Measurements from ENCODE around the gene ARL11. TPM values are rescaled to one million over a fixed set of nuclear protein-coding genes. Genes with fewer than 3 reads are reported as not detected.

The ARL11 gene
- polyA plus RNA-seq, 1 donor from 2014 or later: not detected

DNA sequence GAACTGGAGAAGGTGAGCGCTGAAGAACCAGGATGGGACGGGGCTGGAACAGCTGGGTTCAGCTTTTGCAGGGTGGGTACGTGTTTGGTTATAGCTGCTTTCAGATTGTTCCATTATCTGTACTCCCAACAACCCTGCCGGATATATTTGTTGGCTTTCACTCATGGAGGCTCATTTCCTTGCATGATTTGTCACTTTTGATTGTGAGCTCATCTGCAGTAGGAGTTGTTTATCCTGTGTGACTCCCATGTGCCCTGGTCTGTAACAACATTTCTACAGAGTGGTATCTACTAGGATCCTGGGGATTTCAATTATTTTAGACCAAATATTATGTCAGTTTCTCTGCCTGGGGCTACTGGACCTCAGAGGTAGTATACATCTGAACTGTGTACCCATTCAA, 5.4 kb downstream of the ARL11 start:
- no peaks in the 10 kb centered on the region for H3F3A ChIP-seq (ENCODE audit: insufficient read depth, low read length, poor library complexity, severe bottlenecking)
- H3K36me3 ChIP-seq (ENCODE audit: insufficient read depth, low read length): no peaks in the 10 kb centered on the region
- no peaks in the 10 kb centered on the region for H3K9me3 ChIP-seq (ENCODE audit: low read length)
- no peak for TF ChIP-seq POLR2AphosphoS5 (IDR thresholded peaks at IDR 0.05)
- no peak for TF ChIP-seq EZH2 (IDR thresholded peaks at IDR 0.05; ENCODE audit: borderline replicate concordance, insufficient read depth, low read length, poor library complexity, severe bottlenecking)
- no peak for TF ChIP-seq TAF1 (IDR thresholded peaks at IDR 0.05; ENCODE audit: low read depth)
- TF ChIP-seq, protein P1, sequence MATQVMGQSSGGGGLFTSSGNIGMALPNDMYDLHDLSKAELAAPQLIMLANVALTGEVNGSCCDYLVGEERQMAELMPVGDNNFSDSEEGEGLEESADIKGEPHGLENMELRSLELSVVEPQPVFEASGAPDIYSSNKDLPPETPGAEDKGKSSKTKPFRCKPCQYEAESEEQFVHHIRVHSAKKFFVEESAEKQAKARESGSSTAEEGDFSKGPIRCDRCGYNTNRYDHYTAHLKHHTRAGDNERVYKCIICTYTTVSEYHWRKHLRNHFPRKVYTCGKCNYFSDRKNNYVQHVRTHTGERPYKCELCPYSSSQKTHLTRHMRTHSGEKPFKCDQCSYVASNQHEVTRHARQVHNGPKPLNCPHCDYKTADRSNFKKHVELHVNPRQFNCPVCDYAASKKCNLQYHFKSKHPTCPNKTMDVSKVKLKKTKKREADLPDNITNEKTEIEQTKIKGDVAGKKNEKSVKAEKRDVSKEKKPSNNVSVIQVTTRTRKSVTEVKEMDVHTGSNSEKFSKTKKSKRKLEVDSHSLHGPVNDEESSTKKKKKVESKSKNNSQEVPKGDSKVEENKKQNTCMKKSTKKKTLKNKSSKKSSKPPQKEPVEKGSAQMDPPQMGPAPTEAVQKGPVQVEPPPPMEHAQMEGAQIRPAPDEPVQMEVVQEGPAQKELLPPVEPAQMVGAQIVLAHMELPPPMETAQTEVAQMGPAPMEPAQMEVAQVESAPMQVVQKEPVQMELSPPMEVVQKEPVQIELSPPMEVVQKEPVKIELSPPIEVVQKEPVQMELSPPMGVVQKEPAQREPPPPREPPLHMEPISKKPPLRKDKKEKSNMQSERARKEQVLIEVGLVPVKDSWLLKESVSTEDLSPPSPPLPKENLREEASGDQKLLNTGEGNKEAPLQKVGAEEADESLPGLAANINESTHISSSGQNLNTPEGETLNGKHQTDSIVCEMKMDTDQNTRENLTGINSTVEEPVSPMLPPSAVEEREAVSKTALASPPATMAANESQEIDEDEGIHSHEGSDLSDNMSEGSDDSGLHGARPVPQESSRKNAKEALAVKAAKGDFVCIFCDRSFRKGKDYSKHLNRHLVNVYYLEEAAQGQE (IDR thresholded peaks at IDR 0.05; ENCODE audit: borderline replicate concordance): no peak
- TF ChIP-seq, protein P2, sequence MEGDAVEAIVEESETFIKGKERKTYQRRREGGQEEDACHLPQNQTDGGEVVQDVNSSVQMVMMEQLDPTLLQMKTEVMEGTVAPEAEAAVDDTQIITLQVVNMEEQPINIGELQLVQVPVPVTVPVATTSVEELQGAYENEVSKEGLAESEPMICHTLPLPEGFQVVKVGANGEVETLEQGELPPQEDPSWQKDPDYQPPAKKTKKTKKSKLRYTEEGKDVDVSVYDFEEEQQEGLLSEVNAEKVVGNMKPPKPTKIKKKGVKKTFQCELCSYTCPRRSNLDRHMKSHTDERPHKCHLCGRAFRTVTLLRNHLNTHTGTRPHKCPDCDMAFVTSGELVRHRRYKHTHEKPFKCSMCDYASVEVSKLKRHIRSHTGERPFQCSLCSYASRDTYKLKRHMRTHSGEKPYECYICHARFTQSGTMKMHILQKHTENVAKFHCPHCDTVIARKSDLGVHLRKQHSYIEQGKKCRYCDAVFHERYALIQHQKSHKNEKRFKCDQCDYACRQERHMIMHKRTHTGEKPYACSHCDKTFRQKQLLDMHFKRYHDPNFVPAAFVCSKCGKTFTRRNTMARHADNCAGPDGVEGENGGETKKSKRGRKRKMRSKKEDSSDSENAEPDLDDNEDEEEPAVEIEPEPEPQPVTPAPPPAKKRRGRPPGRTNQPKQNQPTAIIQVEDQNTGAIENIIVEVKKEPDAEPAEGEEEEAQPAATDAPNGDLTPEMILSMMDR (IDR thresholded peaks at IDR 0.05; ENCODE audit: poor library complexity, severe bottlenecking): no peak
- TF ChIP-seq EP300 (conservative IDR thresholded peaks at IDR 0.05; ENCODE audit: poor library complexity, severe bottlenecking): no peak
- no peak for TF ChIP-seq RAD21 (conservative IDR thresholded peaks at IDR 0.05)
- no peak for TF ChIP-seq MXI1 (conservative IDR thresholded peaks at IDR 0.05; ENCODE audit: poor library complexity, severe bottlenecking)
- TF ChIP-seq SMC3 (conservative IDR thresholded peaks at IDR 0.05; ENCODE audit: poor library complexity): no peak
- no peaks in the 10 kb centered on the region for H4K20me1 ChIP-seq (ENCODE audit: insufficient read depth)
- H3K27ac ChIP-seq (ENCODE audit: low read length): no peak overlapping the region
- H2AFZ ChIP-seq (ENCODE audit: low read depth, low read length): no peak overlapping the region
- H3K4me3 ChIP-seq (ENCODE audit: low read length): no peak overlapping the region
- no peak overlapping the region for H3K4me2 ChIP-seq (ENCODE audit: low read length)
- H3K27me3 ChIP-seq (ENCODE audit: insufficient read depth, low read depth, low read length): no peaks in the 10 kb centered on the region
- H3K9ac ChIP-seq (ENCODE audit: low read length): no peak overlapping the region
- H3K79me2 ChIP-seq (replicated peaks; ENCODE audit: insufficient read depth, low read length): no peaks in the 10 kb centered on the region
- no peaks in the 10 kb centered on the region for H3K9me2 ChIP-seq (ENCODE audit: insufficient read depth, low read length)

DNA sequence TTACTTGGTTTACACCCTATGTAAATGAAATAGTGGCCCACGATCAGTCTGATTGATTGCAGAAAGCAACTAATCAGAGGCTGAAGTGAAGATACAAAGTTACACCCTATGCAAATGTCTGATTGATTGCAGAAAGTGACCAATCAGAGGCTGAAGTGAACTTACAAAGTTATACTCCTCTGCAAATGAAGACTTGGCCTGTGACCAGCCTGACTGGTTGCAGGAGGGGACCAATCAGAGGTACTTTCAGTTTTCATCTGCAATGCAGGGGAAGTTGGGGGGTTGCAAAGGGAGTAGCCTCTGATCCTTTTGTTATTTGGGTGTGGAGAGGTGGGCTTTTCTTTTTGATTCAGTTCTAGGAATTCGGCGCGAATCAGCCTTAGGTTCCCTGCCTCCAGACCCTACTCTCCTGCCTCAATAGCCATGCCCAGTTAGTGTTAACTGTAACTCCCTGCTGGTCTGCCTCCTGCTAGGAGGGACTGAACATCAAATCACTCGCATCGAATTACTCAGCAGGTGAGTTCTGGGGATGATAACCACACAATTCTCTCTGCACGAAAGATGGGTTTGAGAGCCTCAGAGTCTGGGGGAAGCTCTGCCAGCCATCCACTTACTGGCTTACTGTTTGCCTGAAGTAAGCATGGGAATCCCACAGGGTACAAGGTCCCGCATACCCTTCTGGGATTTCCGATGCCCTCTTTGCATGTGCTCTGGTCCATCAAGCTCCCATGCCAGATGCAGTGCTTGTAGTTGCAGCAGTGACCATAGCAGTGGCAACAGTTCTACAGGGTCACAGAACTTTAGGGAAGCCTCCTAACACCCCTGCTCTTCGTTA, 7.5 kb downstream of the ARL11 start:
- Histone ChIP-seq H3K9ac (ENCODE audit: low read length) (no peak overlapping the region), H4K20me1 (ENCODE audit: insufficient read depth) (no peaks in the 10 kb centered on the region), H3F3A (ENCODE audit: insufficient read depth, low read length, poor library complexity, severe bottlenecking) (no peaks in the 10 kb centered on the region), H3K9me3 (ENCODE audit: low read length) (no peaks in the 10 kb centered on the region), H2AFZ (ENCODE audit: low read depth, low read length) (no peak overlapping the region), H3K9me2 (ENCODE audit: insufficient read depth, low read length) (no peaks in the 10 kb centered on the region), H3K27me3 (ENCODE audit: insufficient read depth, low read depth, low read length) (no peaks in the 10 kb centered on the region), H3K27ac (ENCODE audit: low read length) (no peak overlapping the region), H3K79me2 (replicated peaks; ENCODE audit: insufficient read depth, low read length) (no peaks in the 10 kb centered on the region), H3K4me2 (ENCODE audit: low read length) (no peak overlapping the region), H3K4me3 (ENCODE audit: low read length) (no peak overlapping the region), H3K36me3 (ENCODE audit: insufficient read depth, low read length) (no peaks in the 10 kb centered on the region)
- TF ChIP-seq RAD21 (conservative IDR thresholded peaks at IDR 0.05) (no peak), SMC3 (conservative IDR thresholded peaks at IDR 0.05; ENCODE audit: poor library complexity) (no peak), MXI1 (conservative IDR thresholded peaks at IDR 0.05; ENCODE audit: poor library complexity, severe bottlenecking) (no peak), POLR2AphosphoS5 (IDR thresholded peaks at IDR 0.05) (peak; percentile 39), TAF1 (IDR thresholded peaks at IDR 0.05; ENCODE audit: low read depth) (no peak), EP300 (conservative IDR thresholded peaks at IDR 0.05; ENCODE audit: poor library complexity, severe bottlenecking) (no peak)
- TF ChIP-seq, protein P1 (IDR thresholded peaks at IDR 0.05; ENCODE audit: borderline replicate concordance): no peak
- TF ChIP-seq, protein P2 (IDR thresholded peaks at IDR 0.05; ENCODE audit: poor library complexity, severe bottlenecking): no peak

All from neural cell (in vitro differentiated cells).